Nephron (organoid): ENCODE data around the gene GLYATL1.

Source experiments
- H3K27ac Mint-ChIP-seq, 3 experiments: 2 replicates each; pipeline ENCODE4 v1.8.0; 2020; ENCODE audit warnings: mixed read lengths in 3 of 3, mild to moderate bottlenecking in 2 of 3, moderate library complexity in 1 of 3
- H3K27me3 Mint-ChIP-seq: 2 replicates; pipeline ENCODE4 v1.8.0; 2021; ENCODE audit warnings: low read depth, mild to moderate bottlenecking, moderate library complexity, mixed read lengths
- H3K36me3 Mint-ChIP-seq: 2 replicates; pipeline ENCODE4 v1.8.0; 2020; ENCODE audit warnings: low read depth, mixed read lengths
- H3K4me1 Mint-ChIP-seq: 2 replicates; pipeline ENCODE4 v1.8.0; 2020; ENCODE audit warnings: mixed read lengths
- H3K4me3 Mint-ChIP-seq, 3 experiments: 2 replicates each; pipeline ENCODE4 v1.8.0; 2020; ENCODE audit warnings: mild to moderate bottlenecking in 3 of 3, mixed read lengths in 3 of 3, moderate library complexity in 2 of 3
- H3K9me3 Mint-ChIP-seq: 2 replicates; pipeline ENCODE4 v1.8.0; 2020; ENCODE audit warnings: mixed read lengths
- CTCF ChIP-seq, 3 experiments: fragments of 200-600 bp; sonication (generic); IDR thresholded peaks; one replicate each; pipeline ENCODE4 v1.5.0; 2021; ENCODE audit warnings: antibody characterized with exemption in 3 of 3; ENCODE audit not compliant: unreplicated experiment in 3 of 3

GLYATL1 gene

GRCh38 chr11:58939277-58939676 is at the start of gene GLYATL1:
Gene GLYATL1 (plus strand): TSS chr11:58939488. CDS start chr11:58947088, 7,600 bp downstream.
- Mint-ChIP-seq H3K9me3 (no peaks in the 10 kb centered on the region), H3K4me3 (no peak within 1 kb of the TSS), H3K27me3 (no peaks in the 10 kb centered on the region), H3K36me3 (no peaks in the 10 kb centered on the region), H3K4me1 (no peaks in the 10 kb centered on the region), H3K27ac (peak within 1 kb of the TSS; percentile 14 to 80 (median 48))
- no peak for TF ChIP-seq CTCF (IDR thresholded peaks at IDR 0.05; ENCODE audit: unreplicated experiment in 3 of 3)

GRCh38 chr11:58893899-58894298 is 45.4 kb upstream of the GLYATL1 start:
- no peaks in the 10 kb centered on the region for H3K27me3 Mint-ChIP-seq
- H3K4me3 Mint-ChIP-seq: no peak overlapping the region
- no peak overlapping the region for H3K27ac Mint-ChIP-seq
- H3K36me3 Mint-ChIP-seq: peaks cover 4% of the 10 kb centered on the region
- TF ChIP-seq CTCF (IDR thresholded peaks at IDR 0.05; ENCODE audit: unreplicated experiment in 3 of 3): no peak
- H3K4me1 Mint-ChIP-seq: peaks cover 4% of the 10 kb centered on the region
- peaks cover 2% of the 10 kb centered on the region for H3K9me3 Mint-ChIP-seq

- Mint-ChIP-seq H3K4me1 (peaks cover 14% of the 10 kb centered on the region), H3K36me3 (no peaks in the 10 kb centered on the region), H3K27me3 (no peaks in the 10 kb centered on the region), H3K9me3 (no peaks in the 10 kb centered on the region), H3K4me3 (no peak overlapping the region), H3K27ac (no peak overlapping the region)
- TF ChIP-seq CTCF (IDR thresholded peaks at IDR 0.05; ENCODE audit: unreplicated experiment in 3 of 3): no peak
Observed at GRCh38 chr11:58898106-58898505, 41.2 kb upstream of the GLYATL1 start.

- peak overlapping the region in 1 of 3 experiments; percentile 30 for H3K27ac Mint-ChIP-seq
- no peaks in the 10 kb centered on the region for H3K9me3 Mint-ChIP-seq
- H3K36me3 Mint-ChIP-seq: no peaks in the 10 kb centered on the region
- H3K27me3 Mint-ChIP-seq: peaks cover 5% of the 10 kb centered on the region
- H3K4me1 Mint-ChIP-seq: peaks cover 29% of the 10 kb centered on the region
- TF ChIP-seq CTCF (IDR thresholded peaks at IDR 0.05; ENCODE audit: unreplicated experiment in 3 of 3): peak; percentile 63 to 71 (median 65)
- H3K4me3 Mint-ChIP-seq: peak overlapping the region in 1 of 3 experiments; percentile 8
Observed at GRCh38 chr11:58900479-58901420, 38.5 kb upstream of the GLYATL1 start.

- peak overlapping the region in 2 of 3 experiments; percentile 31 to 57 for H3K4me3 Mint-ChIP-seq
- no peak overlapping the region for H3K27ac Mint-ChIP-seq
- peaks cover 29% of the 10 kb centered on the region for H3K4me1 Mint-ChIP-seq
- no peaks in the 10 kb centered on the region for H3K9me3 Mint-ChIP-seq
- no peak for TF ChIP-seq CTCF (IDR thresholded peaks at IDR 0.05; ENCODE audit: unreplicated experiment in 3 of 3)
- peaks cover 17% of the 10 kb centered on the region for H3K27me3 Mint-ChIP-seq
- no peaks in the 10 kb centered on the region for H3K36me3 Mint-ChIP-seq
Observed at GRCh38 chr11:58902881-58903280, 36.4 kb upstream of the GLYATL1 start.
